ENCODE results near the gene UBN1.
A peak's percentile ranks its signal among the peaks of the same experiment; 100 is the strongest.
"Not testable (repeated sequence)": the region's sequence is repeated elsewhere in the genome, so short reads cannot be mapped to it uniquely, and the experiment has no call there.

Gene UBN1

GRCh38 chr16:4909825-4910224 is 62.5 kb downstream of the UBN1 start:
- DNase-seq (ENCODE audit: low spot score), result no peak

GRCh38 chr16:4910828-4911227 is 63.5 kb downstream of the UBN1 start:
- no peak for DNase-seq (ENCODE audit: low spot score)

- DNase-seq (ENCODE audit: low spot score), result no peak
Observed at GRCh38 chr16:4911970-4912386, 64.7 kb downstream of the UBN1 start.

- no peak for DNase-seq (ENCODE audit: low spot score)
Observed at GRCh38 chr16:4913130-4913773, 66.0 kb downstream of the UBN1 start.

GRCh38 chr16:4913774-4914525 is 66.7 kb downstream of the UBN1 start:
- DNase-seq (ENCODE audit: low spot score), result no peak

GRCh38 chr16:4914528-4915225 is 67.4 kb downstream of the UBN1 start:
- DNase-seq (ENCODE audit: low spot score), result no peak

- DNase-seq (ENCODE audit: low spot score), result peak; percentile 66
Observed at GRCh38 chr16:4915226-4915761, 68.0 kb downstream of the UBN1 start.

- DNase-seq (ENCODE audit: low spot score), result no peak
Observed at GRCh38 chr16:4917117-4917516, 69.8 kb downstream of the UBN1 start.

GRCh38 chr16:4918781-4919251 is 71.5 kb downstream of the UBN1 start:
- DNase-seq (ENCODE audit: low spot score), result no peak

GRCh38 chr16:4920826-4921225 is 73.5 kb downstream of the UBN1 start:
- no peak for DNase-seq (ENCODE audit: low spot score)

- DNase-seq (ENCODE audit: low spot score), result no peak
Observed at GRCh38 chr16:4922721-4923342, 75.6 kb downstream of the UBN1 start.

- DNase-seq (ENCODE audit: low spot score), result no peak
Observed at GRCh38 chr16:4923853-4924252, 76.6 kb downstream of the UBN1 start.

- DNase-seq (ENCODE audit: low spot score), result no peak
Observed at GRCh38 chr16:4924593-4925292, 77.5 kb downstream of the UBN1 start.

GRCh38 chr16:4925293-4925607 is 78.0 kb downstream of the UBN1 start:
- DNase-seq (ENCODE audit: low spot score), result no peak

- DNase-seq (ENCODE audit: low spot score), result no peak
Observed at GRCh38 chr16:4925791-4926190, 78.5 kb downstream of the UBN1 start.

GRCh38 chr16:4926928-4927327 is 79.6 kb downstream of the UBN1 start:
- DNase-seq (ENCODE audit: low spot score), result no peak

GRCh38 chr16:4927661-4928060 is 80.4 kb downstream of the UBN1 start:
- DNase-seq (ENCODE audit: low spot score), result no peak

GRCh38 chr16:4928227-4928626 is 80.9 kb downstream of the UBN1 start:
- DNase-seq (ENCODE audit: low spot score), result no peak

- DNase-seq (ENCODE audit: low spot score), result not testable (repeated sequence)
Observed at GRCh38 chr16:4929619-4930018, 82.3 kb downstream of the UBN1 start.

GRCh38 chr16:4931381-4931780 is 84.1 kb downstream of the UBN1 start:
- no peak for DNase-seq (ENCODE audit: low spot score)
